CD4-positive, alpha-beta T cell treated with Interferon alpha-2 for 1 hour (primary cell): Measurements from ENCODE around the gene PTGS1.
"Not testable (repeated sequence)": the region's sequence is repeated elsewhere in the genome, so short reads cannot be mapped to it uniquely, and the experiment has no call there.

ENCODE experiments used
- DNase-seq, 2 donors: peaks; one replicate each; pipeline ENCODE4 v3.0.0-alpha.2; 2020 to 2022

PTGS1 gene

GRCh38 chr9:122370869-122371755, at the start of gene PTGS1:
Gene PTGS1 (plus strand): TSS chr9:122371024. CDS start chr9:122371085, 61 bp downstream.
- peak; percentile 3 to 19 for DNase-seq

- no peak for DNase-seq
These were observed 48.3 kb upstream of the PTGS1 start for GRCh38 chr9:122322553-122322952.

GRCh38 chr9:122324665-122325064, 46.2 kb upstream of the PTGS1 start:
- DNase-seq = not testable (repeated sequence)

- DNase-seq = no peak
These were observed 45.7 kb upstream of the PTGS1 start for GRCh38 chr9:122325124-122325523.

- no peak for DNase-seq
These were observed 43.6 kb upstream of the PTGS1 start for GRCh38 chr9:122327175-122327574.

- DNase-seq = no peak
These were observed 41.2 kb upstream of the PTGS1 start for GRCh38 chr9:122329597-122329996.

DNA sequence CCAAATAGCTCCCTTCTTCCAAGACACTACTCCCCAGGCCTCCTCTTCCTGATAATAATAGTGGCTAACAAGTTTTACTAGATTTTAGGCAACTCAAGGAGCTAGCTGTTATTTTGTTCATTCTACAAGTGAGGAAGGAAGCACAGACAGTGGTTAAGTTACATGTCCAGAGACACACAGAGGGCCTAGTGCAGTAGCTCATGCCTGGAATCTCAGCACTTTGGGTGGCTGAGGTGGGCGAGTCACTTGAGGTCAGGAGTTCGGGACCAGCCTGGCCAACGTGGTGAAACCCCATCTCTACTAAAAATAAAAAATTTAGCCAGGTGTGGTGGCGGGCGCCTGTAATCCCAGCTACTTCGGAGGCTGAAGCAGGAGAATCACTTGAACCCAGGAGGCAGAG, 40.4 kb upstream of the PTGS1 start:
- DNase-seq = not testable (repeated sequence)

GRCh38 chr9:122331523-122331927, 39.3 kb upstream of the PTGS1 start:
- no peak for DNase-seq

- DNase-seq = no peak
These were observed 38.7 kb upstream of the PTGS1 start for GRCh38 chr9:122332083-122332482.

DNA sequence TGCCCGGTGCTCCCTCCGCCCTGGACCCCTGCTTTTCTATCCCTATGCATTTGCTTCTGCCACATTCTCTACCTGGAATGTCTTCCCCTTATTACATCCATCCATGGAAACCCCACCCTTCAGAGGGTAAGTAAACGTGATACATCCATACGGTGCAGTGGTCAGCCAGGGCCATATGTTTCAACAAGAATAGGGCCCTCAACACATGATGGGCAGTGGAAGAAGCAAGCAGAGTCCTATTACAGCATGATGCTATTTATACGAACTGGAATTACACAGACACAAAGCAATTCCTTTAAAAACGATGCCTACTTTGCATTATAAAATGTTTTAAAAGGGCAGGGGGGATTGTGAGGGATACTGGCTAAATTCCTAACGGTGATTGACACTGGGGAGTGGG, 38.2 kb upstream of the PTGS1 start:
- DNase-seq = no peak

DNA sequence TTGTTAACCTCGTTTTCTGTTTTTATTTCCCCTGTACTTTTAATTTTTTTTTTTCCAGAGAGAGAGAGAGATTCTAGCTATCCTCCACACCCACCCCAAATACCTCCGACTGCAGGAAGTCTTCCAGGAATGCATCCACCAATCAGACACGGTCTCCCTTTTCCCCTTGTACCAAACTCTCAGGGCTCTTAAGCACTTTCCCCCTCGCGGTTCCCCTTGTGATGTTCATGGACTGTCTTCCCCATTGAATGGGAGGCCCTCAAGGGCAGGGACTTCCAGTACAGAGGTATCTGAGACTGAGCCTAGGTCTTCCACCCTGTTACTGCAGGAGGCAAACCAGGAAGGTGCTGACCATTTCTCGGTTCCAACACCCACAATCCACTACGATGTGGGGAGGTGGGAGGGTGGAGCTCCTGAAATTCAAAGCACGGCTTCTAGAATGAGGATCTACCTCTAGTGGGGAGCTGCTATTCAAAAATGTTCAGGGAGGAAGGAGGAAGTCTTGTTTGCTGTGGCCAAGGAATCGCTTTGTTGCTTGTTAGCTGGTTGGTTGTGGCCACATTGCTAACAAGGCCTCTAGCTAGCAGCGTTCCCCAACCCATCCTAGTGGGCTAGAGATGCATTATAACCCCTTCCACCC, 37.5 kb upstream of the PTGS1 start:
- no peak for DNase-seq

DNA sequence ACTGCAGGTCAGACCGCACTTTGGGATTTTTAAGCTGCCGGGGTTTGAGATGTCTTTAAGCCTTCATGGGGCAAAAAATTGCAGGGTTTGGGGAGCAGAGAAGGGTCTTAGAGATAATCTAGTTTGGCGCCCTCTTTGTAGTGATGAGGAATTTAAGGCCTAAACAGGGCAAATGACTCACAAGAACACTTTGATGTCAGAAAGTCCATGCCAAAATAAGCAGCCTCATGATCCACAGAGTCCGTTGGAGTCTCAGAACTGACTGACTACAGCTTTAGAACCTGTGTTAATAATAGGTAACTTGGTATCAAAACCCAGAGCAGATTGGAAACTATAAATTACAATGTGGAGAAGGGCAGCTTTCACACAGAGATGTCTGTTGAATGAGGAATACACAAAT, 35.9 kb upstream of the PTGS1 start:
- no peak for DNase-seq

DNA sequence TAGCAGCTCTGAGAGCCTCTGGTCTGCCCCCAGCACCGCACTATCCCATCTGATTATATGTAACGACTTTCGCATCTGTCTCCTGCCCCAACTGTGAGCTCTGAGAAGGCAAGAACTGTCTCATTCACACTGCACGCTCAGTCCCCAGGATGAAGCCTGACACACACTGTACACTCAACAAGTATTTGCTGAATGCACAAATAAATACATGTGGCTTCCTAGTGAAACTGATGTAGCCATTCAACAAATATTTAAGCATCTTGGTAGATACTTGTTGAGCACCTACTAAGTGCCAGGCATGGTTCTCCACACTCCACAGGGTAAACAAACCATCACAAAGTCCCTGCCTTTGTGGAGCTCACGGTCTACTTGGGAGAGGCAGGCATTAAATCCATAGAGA, 34.6 kb upstream of the PTGS1 start:
- no peak for DNase-seq

DNA sequence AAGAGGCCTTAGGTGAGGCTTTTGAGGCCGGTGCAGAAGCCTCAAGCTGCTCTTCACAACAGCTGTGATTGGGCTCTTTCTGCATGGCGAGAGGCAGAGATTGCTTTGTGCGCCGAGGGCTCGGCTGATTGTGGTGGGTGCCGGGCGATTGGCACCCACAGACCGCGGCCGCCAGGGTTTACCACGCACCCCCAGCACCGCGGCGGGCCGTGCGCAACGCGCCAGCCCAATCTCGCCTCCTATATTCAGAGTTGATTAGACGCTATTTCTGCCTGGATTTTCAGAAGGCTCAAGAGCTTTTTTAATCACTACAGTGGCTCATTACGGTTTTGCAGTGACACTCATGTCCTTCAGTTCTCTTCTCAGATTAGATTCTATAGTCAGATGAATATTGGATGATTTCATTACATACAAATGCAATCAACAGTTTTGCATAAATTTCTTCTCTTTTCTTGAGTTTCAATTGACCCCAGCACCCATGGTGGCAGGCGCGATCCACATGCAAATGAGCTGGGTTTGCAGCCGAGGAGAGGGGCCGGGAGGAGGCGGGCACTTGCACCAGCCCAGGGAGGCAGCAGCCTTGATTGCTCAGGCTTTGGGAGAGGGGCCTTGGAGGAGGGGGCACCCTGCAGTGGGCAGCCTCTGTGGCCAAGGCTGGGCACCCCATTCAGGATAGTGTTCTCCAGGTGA, 33.8 kb upstream of the PTGS1 start:
- no peak for DNase-seq

DNA sequence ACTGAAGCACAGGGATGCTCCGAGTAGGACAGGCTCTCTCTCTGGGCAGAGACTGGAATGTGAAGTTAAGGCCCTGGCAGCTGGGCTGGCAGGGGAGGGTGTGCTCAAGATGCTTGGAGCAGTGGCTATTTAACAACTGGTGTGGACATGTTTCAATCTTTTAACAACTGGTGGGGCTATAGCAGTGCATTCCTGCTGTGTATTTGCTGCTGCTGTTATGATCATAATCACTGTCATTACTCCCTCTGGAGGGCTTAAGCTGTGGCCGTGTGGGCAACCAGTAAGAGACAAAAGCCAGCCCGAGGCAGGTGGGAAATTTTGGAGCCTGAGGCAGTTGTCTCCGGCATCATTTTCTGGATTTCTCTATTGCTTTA, 33.3 kb upstream of the PTGS1 start:
- DNase-seq = no peak

DNA sequence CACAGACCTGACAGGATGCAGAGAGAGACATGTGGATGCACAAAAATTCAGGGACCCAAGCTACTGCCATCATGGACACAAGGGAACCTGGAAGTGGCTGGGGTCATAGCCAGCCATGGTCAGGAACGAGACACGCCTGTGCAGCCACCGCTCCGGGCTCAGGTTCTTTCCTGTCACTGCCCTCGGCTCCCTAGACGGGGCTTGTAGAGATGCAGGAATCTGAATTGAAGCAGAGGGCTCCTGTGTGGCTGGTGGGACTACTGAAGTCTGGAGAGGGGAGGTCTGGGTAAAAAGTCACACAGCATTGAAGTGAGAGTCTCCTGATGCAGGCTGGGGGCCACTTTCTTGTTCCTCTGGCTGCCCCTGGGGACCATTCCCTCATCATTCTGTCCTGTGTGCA, 32.3 kb upstream of the PTGS1 start:
- DNase-seq = no peak

- DNase-seq = no peak
These were observed 31.8 kb upstream of the PTGS1 start for GRCh38 chr9:122338994-122339393.

DNA sequence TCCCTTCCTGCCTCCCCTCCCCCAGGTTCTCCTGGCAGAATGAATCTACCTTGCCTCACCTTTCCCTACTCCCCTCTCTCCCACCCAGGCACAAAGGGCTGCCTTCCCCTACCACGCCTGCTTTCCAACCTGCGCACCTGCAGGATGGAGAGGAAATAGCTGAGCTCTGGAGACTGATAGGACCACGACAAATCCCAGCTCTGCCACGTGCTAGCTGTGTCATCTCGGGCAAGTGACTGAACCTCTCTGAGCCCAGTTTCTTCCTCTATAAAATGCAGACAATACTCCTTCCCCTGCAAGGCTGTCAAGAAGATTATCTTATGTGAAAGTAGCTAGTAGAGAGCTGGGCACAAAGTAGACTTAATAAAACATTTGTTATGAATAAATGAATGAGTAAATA, 31.2 kb upstream of the PTGS1 start:
- no peak for DNase-seq

DNA sequence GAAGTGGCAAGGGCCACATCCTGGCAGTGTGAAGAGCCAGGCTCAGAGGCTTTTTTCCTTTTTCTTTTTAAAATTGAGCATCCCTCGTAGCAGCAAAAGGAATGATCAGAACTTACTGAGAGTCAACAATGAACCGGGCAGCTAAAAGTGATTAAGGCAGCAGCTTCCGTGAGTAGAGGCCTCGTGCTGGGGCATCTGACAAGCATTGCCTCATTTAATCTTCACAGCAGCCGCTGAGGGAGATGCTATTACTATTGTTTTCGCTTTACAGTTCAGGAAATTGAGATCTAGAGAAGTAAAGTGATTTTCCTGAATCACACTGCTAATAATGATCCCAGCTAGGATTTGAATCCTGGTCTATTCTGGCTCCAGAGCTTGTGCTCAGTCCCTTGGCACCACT, 30.7 kb upstream of the PTGS1 start:
- no peak for DNase-seq

GRCh38 chr9:122342323-122343050, 28.3 kb upstream of the PTGS1 start:
- DNase-seq = no peak

DNA sequence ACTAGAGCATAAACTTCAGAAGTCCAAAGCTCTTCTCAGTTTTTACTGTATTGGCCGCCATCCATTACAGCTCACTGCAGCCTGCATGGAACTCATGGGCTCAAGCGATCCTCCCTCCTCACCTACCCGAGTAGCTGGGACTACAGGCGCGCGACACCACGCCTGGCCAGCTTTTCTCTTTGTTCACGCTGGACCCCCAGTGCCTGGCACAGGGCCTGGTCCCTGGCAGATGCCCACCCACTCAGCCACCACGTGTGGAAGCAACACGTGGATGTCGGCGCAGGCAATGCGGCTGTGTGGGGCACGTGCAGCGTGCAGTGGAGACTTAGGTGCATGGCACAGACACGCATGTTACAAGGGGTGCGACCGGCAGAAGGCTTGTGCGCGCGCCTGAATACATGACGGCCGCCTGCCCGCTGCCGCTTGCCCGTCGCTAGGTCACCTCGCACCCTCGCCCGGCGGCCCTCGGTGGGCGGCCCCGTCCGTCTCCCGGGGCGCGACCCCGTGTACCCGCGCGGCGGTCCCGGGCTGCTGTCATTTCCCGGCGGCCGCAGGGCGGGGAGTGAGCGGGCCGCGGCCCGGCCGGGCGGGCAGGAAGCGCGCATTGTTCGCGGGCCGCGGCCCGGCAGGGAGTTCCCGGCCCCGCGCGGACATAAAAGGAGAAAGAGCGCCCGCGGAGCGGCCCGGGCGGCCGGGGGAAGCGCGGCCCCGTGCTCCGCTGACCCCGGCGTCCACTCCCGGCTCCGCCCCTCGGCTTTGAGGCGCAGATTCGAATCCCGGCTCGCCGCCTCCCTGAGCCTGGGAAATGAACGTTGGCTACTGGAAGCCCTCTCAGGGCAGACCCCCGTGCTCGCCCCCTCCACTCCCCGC, 24.1 kb upstream of the PTGS1 start:
- DNase-seq = peak in 1 of 2 donors; percentile 1
